Astrocyte of the spinal cord (primary cell): ENCODE measurements around the gene MRPL58.
A peak's percentile ranks its signal among the peaks of the same experiment; 100 is the strongest.

Experiments used
- DNase-seq: peaks from one replicate; pipeline ENCODE4 v3.0.0; 2011; ENCODE audit warnings: low read depth, low spot score
- H3K4me3 ChIP-seq: 2 replicates; pipeline ENCODE4 v1.5.1; 2011; ENCODE audit warnings: low read depth, mild to moderate bottlenecking, low read length, moderate library complexity
- in situ Hi-C: cut with HindIII; loops from 2 replicates; pipeline ENCODE4 v1.10.0; 2017; ENCODE audit warnings: low sequenced_read_pairs
- TF ChIP-seq, protein P1 (sequence below): IDR thresholded peaks from 2 replicates; pipeline ENCODE4 v1.5.1; 2012; ENCODE audit warnings: low read depth, mild to moderate bottlenecking, low read length, inconsistent platforms

Gene MRPL58

DNA sequence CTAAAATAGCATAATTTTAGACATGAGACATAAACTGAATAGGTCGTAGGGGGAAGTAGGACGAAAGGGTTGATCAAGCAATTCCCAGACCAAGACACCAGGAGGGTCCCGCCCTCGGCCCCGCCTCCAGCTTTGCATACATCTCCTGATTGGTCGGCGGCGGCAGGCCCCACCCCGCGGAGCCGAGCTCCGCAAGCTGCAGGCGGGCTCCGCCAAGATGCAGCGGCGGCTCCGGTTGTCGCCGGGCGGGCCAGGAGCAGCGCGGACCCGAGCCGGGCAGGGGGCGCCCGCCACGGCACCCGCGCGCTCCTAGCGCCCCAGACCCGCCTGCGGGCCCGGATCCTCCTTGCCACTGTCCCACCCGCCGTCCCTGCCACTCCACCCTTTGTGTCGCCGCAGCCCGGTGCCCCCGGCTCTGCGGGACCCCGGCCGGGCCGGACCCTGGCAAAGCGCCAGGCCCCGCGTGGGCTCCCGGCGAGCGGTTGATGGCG lies 25.0 kb upstream of the MRPL58 start, which contains the start of gene CDR2L:
Gene CDR2L (plus strand): TSS at position 215 of the 491 bp plus-strand sequence. CDS start 412 bp downstream, outside the sequence.
- TF ChIP-seq, protein P1, sequence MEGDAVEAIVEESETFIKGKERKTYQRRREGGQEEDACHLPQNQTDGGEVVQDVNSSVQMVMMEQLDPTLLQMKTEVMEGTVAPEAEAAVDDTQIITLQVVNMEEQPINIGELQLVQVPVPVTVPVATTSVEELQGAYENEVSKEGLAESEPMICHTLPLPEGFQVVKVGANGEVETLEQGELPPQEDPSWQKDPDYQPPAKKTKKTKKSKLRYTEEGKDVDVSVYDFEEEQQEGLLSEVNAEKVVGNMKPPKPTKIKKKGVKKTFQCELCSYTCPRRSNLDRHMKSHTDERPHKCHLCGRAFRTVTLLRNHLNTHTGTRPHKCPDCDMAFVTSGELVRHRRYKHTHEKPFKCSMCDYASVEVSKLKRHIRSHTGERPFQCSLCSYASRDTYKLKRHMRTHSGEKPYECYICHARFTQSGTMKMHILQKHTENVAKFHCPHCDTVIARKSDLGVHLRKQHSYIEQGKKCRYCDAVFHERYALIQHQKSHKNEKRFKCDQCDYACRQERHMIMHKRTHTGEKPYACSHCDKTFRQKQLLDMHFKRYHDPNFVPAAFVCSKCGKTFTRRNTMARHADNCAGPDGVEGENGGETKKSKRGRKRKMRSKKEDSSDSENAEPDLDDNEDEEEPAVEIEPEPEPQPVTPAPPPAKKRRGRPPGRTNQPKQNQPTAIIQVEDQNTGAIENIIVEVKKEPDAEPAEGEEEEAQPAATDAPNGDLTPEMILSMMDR, result no peak
- in situ Hi-C loops, result no loop called here
- peak; percentile 95 for DNase-seq
- H3K4me3 ChIP-seq, result peak within 1 kb of the TSS; percentile 71

DNA sequence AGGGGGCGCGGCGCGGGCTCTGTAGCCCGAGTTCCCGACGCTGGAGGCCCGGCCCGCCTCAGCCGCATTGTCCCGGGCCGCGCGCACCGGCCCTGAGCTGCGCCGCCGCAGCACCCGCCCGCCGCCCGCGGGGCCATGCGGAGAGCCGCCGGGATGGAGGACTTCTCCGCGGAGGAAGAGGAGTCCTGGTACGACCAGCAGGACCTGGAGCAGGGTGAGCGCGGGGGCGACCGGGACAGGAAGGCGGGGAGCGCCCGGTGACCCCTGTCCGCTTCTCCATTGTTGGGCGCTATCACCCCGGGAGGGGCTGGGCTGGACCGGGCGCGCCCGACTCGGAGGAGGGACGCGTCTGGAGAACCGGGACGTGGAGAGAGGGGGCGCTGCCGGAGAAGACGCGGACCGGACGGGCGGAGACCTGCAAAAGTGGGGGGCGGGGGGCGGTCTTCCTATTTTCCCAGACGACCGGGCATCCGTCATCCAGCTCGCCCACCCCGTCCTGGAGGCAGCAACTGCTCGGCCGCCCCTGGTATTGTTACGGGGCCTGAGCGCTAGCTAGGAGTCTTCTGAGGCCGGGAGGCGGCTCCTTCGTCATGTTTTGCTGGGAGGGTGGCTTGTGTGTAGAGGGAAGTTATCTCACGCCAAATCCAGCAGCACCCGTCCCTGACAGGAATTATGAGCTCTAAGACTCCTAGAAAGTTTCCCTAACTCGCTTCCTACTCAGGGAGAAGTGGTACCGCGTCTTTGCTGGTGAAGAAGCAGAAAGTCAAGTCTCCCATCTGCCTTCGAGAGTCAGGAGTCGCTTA lies 24.4 kb upstream of the MRPL58 start:
- H3K4me3 ChIP-seq, result peak overlapping the region; percentile 71
- DNase-seq, result peak; percentile 78
- TF ChIP-seq, protein P1, result peak; percentile 47
- in situ Hi-C loops, result no loop called here

DNA sequence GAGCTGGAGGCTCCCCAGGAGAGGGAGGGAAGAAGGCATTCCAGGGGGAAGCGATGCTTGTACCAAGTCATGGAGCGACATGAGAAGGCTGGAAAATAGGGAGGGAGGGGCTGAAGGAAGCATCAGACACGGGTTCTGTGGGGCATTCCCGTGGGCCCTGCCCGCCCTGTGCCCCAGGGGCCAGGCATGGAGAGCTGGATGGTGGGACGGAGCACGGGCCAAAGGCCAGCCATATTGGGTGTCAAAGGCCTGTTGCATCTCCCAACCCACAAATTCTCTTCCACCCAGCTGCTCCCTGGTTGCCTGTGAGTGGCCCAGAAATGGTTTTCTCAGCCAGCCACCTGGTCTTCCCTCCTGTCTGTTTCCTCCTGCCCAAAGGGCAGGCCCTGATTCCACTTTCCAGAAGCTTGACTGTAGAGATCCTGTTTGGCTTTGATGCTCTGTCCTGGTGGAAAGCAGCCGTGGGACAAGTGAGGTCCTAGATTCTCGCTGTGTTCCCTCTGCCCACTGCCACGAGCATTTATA lies 21.8 kb upstream of the MRPL58 start:
- no peak for DNase-seq
- H3K4me3 ChIP-seq, result no peak overlapping the region
- TF ChIP-seq, protein P1, result no peak
- in situ Hi-C loops, result no loop called here

DNA sequence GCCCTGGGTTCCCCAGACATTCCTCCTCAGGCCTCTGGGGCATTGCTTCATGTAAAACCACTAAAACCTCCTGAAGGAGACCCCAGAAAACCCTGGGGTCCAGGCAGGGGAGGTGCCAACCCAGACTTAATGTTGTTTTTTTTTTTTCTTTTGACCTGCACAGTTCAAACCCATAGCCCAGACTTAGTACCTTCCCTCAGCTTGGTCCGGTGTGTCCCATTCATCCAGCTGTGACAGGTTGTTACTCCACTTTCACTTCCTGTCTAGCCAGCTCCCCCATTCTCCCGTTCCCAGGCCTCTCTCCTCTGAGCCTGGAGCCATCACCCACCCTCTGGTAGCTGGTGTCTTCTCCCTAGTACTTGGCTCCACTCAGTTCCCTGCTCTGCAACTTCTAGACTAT lies 20.2 kb upstream of the MRPL58 start:
- TF ChIP-seq, protein P1, result no peak
- no peak for DNase-seq
- H3K4me3 ChIP-seq, result no peak overlapping the region
- in situ Hi-C loops, result no loop called here

DNA sequence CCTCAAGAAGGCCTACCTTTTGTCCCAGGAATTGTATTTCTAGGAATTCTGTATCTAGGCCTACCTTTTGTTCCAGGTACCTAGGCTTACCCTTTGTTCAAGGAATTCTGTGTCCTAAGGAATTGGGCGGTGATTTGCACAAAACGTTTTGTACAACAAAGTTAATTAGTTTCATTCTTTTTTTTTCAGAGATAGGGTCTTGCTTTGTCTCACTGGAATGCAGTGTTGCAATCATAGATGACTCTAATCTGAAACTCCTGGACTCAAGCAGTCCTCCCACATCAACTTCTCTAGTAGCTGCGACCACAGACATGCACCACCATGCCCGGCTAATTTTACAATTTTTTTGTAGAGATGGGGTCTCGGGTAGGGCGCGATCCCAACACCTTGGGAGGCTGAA lies 18.0 kb upstream of the MRPL58 start:
- in situ Hi-C loops, result no loop called here
- H3K4me3 ChIP-seq, result no peak overlapping the region
- no peak for DNase-seq
- TF ChIP-seq, protein P1, result no peak

DNA sequence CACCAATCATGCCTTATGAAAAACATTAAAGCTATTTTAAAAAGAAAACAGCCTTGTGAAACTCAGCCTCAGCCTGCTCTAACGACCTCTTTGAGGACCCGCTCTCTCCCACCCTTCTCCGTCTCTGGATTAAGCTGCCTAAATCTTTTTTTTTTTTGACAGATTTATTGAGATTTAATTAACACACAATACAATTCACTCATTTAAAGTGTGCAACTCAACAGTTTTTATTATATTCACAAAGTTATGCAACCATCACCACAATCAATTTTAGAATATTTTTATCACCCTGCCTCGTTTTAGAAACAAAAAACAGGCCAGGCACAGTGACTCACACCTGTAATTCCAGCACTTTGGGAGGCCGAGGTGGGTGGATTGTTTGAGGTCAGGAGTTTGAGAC lies 16.6 kb upstream of the MRPL58 start:
- DNase-seq, result no peak
- no peak overlapping the region for H3K4me3 ChIP-seq
- TF ChIP-seq, protein P1, result no peak
- in situ Hi-C loops, result no loop called here
